T-cell (primary cell): Measurements from ENCODE around the gene STAG3. TPM values are rescaled to one million over a fixed set of nuclear protein-coding genes. Genes with fewer than 3 reads are reported as not detected.
"Not testable (repeated sequence)": the region's sequence is repeated elsewhere in the genome, so short reads cannot be mapped to it uniquely, and the experiment has no call there.

ENCODE experiments used
- ATAC-seq, 4 experiments: fragments of 200-7000 bp in 3 of 4; fragments of 150-1000 bp in 1 of 4; cut with Tn5 transposase; replicated peaks in 1 of 4; 1 replicate in 3 of 4; 2 replicates in 1 of 4; pipeline ENCODE4 v1.10.0; 2021; ENCODE audit warnings: moderate library complexity in 3 of 4, mild to moderate bottlenecking in 2 of 4, moderate number of reproducible peaks in 1 of 4
- CTCF ChIA-PET, 2 donors: fragments of 300-600 bp; sonication (Branson Sonifier 250); formaldehyde crosslinking; loops; one replicate each; lab custom pipeline; 2022; ENCODE audit warnings: antibody characterized with exemption in 2 of 2; lab: Charles Lee
- POLR2A ChIA-PET, 2 donors: fragments of 300-600 bp; sonication (Branson Sonifier 250); formaldehyde crosslinking; loops; one replicate each; lab custom pipeline; 2022; ENCODE audit warnings: antibody characterized with exemption in 2 of 2; lab: Charles Lee
- DNase-seq, 35 experiments: peaks; one replicate each; pipeline versions ENCODE4 v3.0.0 to v3.0.0-alpha.2; 2013 to 2023
- H3K27ac ChIP-seq: one replicate; pipeline ENCODE4 v1.5.1; 2013; ENCODE audit warnings: low read length
- H3K27me3 ChIP-seq, 2 experiments: replicated peaks in 1 of 2; 1 replicate in 1 of 2; 2 replicates in 1 of 2; pipeline versions ENCODE4 v1.6.1 to v1.7.0; 2013; ENCODE audit warnings: low read length in 1 of 2, mixed read lengths in 1 of 2; ENCODE audit not compliant: control insufficient read depth in 2 of 2, insufficient read depth in 2 of 2; ENCODE audit errors: extremely low read depth in 1 of 2
- H3K36me3 ChIP-seq, 2 donors: 1 replicate in 1 of 2; 2 replicates in 1 of 2; pipeline versions ENCODE4 v1.6.1 to v1.7.0; 2013; ENCODE audit warnings: low read length in 1 of 2; ENCODE audit not compliant: control insufficient read depth in 2 of 2, insufficient read depth in 1 of 2; ENCODE audit errors: extremely low read depth in 1 of 2
- H3K4me1 ChIP-seq, 2 experiments: 1 replicate in 1 of 2; 2 replicates in 1 of 2; pipeline versions ENCODE4 v1.6.1 to v1.7.0; 2013; ENCODE audit warnings: low read length in 2 of 2, mixed read lengths in 1 of 2; ENCODE audit not compliant: insufficient read depth in 2 of 2, control insufficient read depth in 1 of 2; ENCODE audit errors: extremely low read depth in 1 of 2
- H3K4me3 ChIP-seq, 2 donors: 1 replicate in 1 of 2; 2 replicates in 1 of 2; pipeline versions ENCODE4 v1.5.1 to v1.7.0; 2013; ENCODE audit warnings: mild to moderate bottlenecking in 2 of 2, low read length in 1 of 2, moderate library complexity in 1 of 2; ENCODE audit not compliant: control insufficient read depth in 1 of 2; ENCODE audit errors: extremely low read depth in 1 of 2
- H3K9me3 ChIP-seq: 2 replicates; pipeline ENCODE4 v1.7.0; 2013
- H3K27ac Mint-ChIP-seq, 2 donors: one replicate each; pipeline ENCODE4 v1.8.0; 2020 to 2021; ENCODE audit warnings: mild to moderate bottlenecking in 2 of 2, mixed read lengths in 2 of 2
- H3K27me3 Mint-ChIP-seq, 2 donors: one replicate each; pipeline ENCODE4 v1.8.0; 2021 to 2022; ENCODE audit warnings: mixed read lengths in 2 of 2
- H3K36me3 Mint-ChIP-seq: one replicate; pipeline ENCODE4 v1.8.0; 2021; ENCODE audit warnings: mixed read lengths
- H3K4me1 Mint-ChIP-seq, 3 donors: one replicate each; pipeline ENCODE4 v1.8.0; 2020 to 2022; ENCODE audit warnings: mixed read lengths in 3 of 3, mild to moderate bottlenecking in 1 of 3
- H3K4me3 Mint-ChIP-seq, 3 donors: one replicate each; pipeline ENCODE4 v1.8.0; 2020 to 2022; ENCODE audit warnings: mild to moderate bottlenecking in 3 of 3, mixed read lengths in 3 of 3, moderate library complexity in 3 of 3
- H3K9me3 Mint-ChIP-seq, 3 donors: one replicate each; pipeline ENCODE4 v1.8.0; 2020 to 2022; ENCODE audit warnings: mixed read lengths in 3 of 3
- WGBS: methylation state at CpG from one replicate; pipeline ENCODE4 v1.1.5; 2013; ENCODE audit warnings: missing lambda C conversion rate; ENCODE audit not compliant: insufficient coverage; 5-methylcytosine and 5-hydroxymethylcytosine counted together
- total RNA-seq, 35 experiments: library from RNA in 6 of 35; stranded (reverse) in 6 of 35; fragments of 120-200 nt in 1 of 35; gene quantifications; one replicate each; pipeline versions ENCODE4 v1.2.1 to v1.2.4 and lab custom pipeline; 2013 to 2026

STAG3 gene
- total RNA-seq, 5 donors from 2014 or later (not counting 1 experiment from before 2014, with no cell fraction given) = 4.8 to 8.7 (median 7.3) TPM

DNA sequence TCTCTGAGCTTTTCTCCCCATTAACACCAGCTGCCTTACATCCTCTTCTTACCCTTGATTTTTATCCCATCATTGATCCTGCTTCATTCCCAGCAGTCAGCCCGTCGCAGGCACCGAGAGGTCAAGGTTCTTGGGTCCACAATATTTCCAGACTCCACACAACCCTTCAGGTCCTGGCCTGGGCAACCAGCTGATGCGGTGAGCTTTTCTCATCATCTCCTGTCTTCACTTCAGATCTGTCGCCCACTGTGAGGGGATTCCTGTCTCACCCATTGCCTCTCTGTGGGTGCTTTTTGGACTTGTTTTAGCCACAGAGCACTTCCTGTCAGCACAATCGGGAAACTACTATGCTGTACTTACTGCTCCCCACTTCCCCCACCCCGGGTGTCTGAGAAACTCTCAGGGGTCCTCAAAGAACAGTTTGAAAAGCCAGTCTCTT, 33.6 kb downstream of the STAG3 start:
- Histone ChIP-seq H3K27me3 (no peaks in the 10 kb centered on the region), H3K4me3 (peak overlapping the region in 1 of 2 donors; percentile 12), H3K27ac (peak overlapping the region; percentile 57), H3K4me1 (peaks cover 25 to 47% of the 10 kb centered on the region in 2 experiments), H3K9me3 (no peaks in the 10 kb centered on the region), H3K36me3 (no peaks in the 10 kb centered on the region)
- Mint-ChIP-seq H3K27ac (peak overlapping the region; percentile 90 to 95), H3K27me3 (no peaks in the 10 kb centered on the region), H3K4me1 (peaks cover 53 to 69% (median 65%) of the 10 kb centered on the region in 3 donors), H3K9me3 (no peaks in the 10 kb centered on the region), H3K36me3 (peaks cover 3% of the 10 kb centered on the region), H3K4me3 (peak overlapping the region; percentile 32 to 71 (median 58))
- ChIA-PET CTCF (interaction anchor here (0.5 to 3.6 kb wide), 5 partner anchors 9 to 78 kb away, joined by 3 to 27 read pairs (median 3); partner anchors contain the start of gene LAMTOR4 (in 1 of the 2)), POLR2A (interaction anchor here in 1 of 2 donors (0.6 kb wide), 2 partner anchors 15 to 65 kb away, joined by 3 to 5 read pairs; no protein-coding TSS in a partner anchor)
- ATAC-seq = peak; percentile 69 to 90 (median 84)
- peak in 30 of 35 experiments; percentile 31 to 74 (median 52) for DNase-seq
- 45% methylated on average over 5 of the region's 7 CpGs for WGBS

DNA sequence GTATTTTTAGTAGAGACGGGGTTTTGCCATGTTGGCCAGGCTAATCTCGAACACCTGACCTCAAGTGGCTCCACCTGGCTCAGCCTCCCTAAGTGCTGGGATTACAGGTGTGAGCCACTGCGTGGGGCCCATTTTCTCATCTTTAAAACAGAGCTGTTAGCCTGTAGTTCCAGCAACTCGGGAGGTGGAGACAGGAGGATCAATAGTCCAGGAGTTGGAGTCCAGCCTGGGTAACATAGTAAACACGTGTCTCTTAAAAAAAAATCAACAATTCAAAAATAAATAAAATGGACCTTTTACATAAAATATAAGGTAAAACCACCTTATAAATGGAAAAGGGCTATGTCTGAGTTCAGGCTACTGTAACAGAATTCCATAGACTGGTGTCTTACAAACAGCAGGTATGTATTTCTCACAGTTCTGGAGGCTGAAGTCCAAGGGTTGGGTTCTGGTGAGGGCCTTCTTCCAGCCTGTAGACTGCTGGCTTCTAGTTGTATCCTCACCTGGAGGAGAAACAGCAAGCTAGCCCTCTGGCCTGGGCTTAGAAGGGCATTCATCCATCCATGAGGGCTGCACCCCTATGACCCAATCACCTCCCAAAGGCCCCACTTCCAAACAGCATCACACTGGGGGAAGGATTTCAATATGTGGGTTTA, 35.0 kb downstream of the STAG3 start:
- Mint-ChIP-seq H3K4me1 (peaks cover 64 to 77% (median 77%) of the 10 kb centered on the region in 3 donors), H3K9me3 (no peaks in the 10 kb centered on the region), H3K36me3 (no peaks in the 10 kb centered on the region), H3K27me3 (no peaks in the 10 kb centered on the region), H3K27ac (peak overlapping the region; percentile 44 to 76), H3K4me3 (peak overlapping the region in 1 of 3 donors; percentile 71)
- no peaks in the 10 kb centered on the region for H3K27me3 ChIP-seq
- ChIA-PET POLR2A (interaction anchor here in 1 of 2 donors (0.6 kb wide), 1 partner anchor 18 kb away, joined by 4 read pairs; no protein-coding TSS in a partner anchor), CTCF (no interaction called here)
- ATAC-seq (no peak), DNase-seq (no peak)
- no peak overlapping the region for H3K27ac ChIP-seq
- 100% methylated on average over 2 of the region's 5 CpGs for WGBS
- H3K9me3 ChIP-seq = no peaks in the 10 kb centered on the region
- no peak overlapping the region for H3K4me3 ChIP-seq
- peaks cover 25 to 56% of the 10 kb centered on the region in 2 experiments for H3K4me1 ChIP-seq
- H3K36me3 ChIP-seq = no peaks in the 10 kb centered on the region

DNA sequence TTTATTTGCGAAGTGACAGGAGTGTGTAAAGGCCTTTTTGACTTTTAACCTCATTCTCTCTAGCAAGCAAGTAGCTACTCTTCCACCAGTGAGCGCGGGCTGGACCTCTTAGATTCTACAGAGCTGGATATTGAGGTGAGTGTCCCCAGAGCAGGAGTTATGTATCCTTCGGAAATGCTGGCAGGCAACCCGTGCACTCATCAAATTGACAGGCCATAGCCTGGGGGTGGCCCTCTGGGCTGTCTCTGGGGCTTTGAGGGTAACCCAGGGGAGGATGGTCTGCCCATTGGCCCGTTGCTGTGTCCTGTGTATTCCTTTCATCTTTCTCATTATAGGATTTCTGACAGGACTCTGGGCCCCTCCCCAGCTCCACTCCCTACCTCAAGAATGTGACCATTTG, 36.0 kb downstream of the STAG3 start:
- DNase-seq (no peak), ATAC-seq (no peak)
- Histone ChIP-seq H3K4me1 (peaks cover 25 to 58% of the 10 kb centered on the region in 2 experiments), H3K9me3 (no peaks in the 10 kb centered on the region), H3K4me3 (no peak overlapping the region), H3K27me3 (no peaks in the 10 kb centered on the region), H3K27ac (no peak overlapping the region), H3K36me3 (no peaks in the 10 kb centered on the region)
- H3K36me3 Mint-ChIP-seq = no peaks in the 10 kb centered on the region
- WGBS = 70% methylated on average over 1 of the region's 6 CpGs
- H3K9me3 Mint-ChIP-seq = no peaks in the 10 kb centered on the region
- peaks cover 61 to 74% (median 73%) of the 10 kb centered on the region in 3 donors for H3K4me1 Mint-ChIP-seq
- no peaks in the 10 kb centered on the region for H3K27me3 Mint-ChIP-seq
- peak overlapping the region in 1 of 2 donors; percentile 76 for H3K27ac Mint-ChIP-seq
- ChIA-PET CTCF (no interaction called here), POLR2A (no interaction called here)
- H3K4me3 Mint-ChIP-seq = no peak overlapping the region

DNA sequence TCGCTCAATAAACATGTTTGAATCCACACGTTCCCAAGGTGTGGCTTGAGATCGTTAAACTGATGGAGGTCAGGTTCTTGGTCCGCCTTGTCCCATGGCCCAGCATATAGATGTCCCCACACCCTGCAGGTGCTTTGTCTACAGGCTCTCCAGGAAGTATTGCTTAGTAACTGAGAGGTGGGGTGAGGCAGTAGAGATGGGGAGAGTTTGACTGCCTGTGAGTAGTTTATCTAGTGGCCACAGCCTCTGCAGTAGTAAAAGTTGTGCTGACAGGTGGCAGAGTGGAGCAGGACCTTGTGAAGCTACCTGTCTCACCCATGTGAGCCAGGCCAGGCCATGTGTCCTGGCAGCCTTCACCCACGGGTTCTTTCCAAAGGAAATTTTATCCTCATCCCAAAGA, 36.6 kb downstream of the STAG3 start:
- H3K27ac ChIP-seq, H3K36me3 ChIP-seq, H3K36me3 Mint-ChIP-seq, H3K4me3 ChIP-seq, CTCF ChIA-PET, H3K4me3 Mint-ChIP-seq, H3K9me3 Mint-ChIP-seq, H3K9me3 ChIP-seq, H3K27me3 ChIP-seq, H3K27me3 Mint-ChIP-seq: not testable (repeated sequence)
- ATAC-seq (peak in 3 of 4 experiments; percentile 7 to 9 (median 8)), DNase-seq (peak in 1 of 35 experiments; percentile 22)
- peaks cover 61 to 73% (median 73%) of the 10 kb centered on the region in 3 donors for H3K4me1 Mint-ChIP-seq
- 95% methylated on average over 3 of the region's 5 CpGs for WGBS
- H3K27ac Mint-ChIP-seq = peak overlapping the region; percentile 76 to 78
- POLR2A ChIA-PET = interaction anchor here in 1 of 2 donors (0.6 kb wide), 1 partner anchor 18 kb away, joined by 4 read pairs; no protein-coding TSS in a partner anchor
- peaks cover 24 to 58% of the 10 kb centered on the region in 2 experiments for H3K4me1 ChIP-seq

DNA sequence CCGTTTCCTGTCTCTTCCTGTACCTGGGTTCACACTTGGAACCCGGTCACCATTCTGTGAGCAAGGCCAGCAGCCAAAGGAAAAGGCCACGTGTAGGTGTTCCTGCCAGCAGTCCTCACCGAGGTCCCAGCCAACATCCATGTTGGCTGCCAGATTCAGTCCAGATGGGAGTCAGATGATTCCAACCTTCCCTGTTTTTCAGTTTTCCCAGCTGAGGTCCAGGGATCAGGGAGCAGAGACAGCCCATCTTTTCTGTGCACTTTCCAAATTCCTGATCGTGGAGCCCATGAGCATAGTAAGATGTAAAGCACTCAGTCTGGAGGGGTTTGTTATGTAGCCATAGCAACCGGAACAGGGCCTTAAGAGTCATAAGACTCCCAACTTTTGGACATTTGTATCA, 38.2 kb downstream of the STAG3 start:
- 83% methylated on average over 4 of the region's 6 CpGs for WGBS
- Mint-ChIP-seq H3K4me3 (no peak overlapping the region), H3K4me1 (peaks cover 49 to 62% (median 60%) of the 10 kb centered on the region in 3 donors), H3K9me3 (no peaks in the 10 kb centered on the region), H3K27me3 (no peaks in the 10 kb centered on the region), H3K36me3 (peaks cover under 1% of the 10 kb centered on the region), H3K27ac (no peak overlapping the region)
- peaks cover 11 to 55% of the 10 kb centered on the region in 2 experiments for H3K4me1 ChIP-seq
- H3K9me3 ChIP-seq = no peaks in the 10 kb centered on the region
- ChIA-PET CTCF (no interaction called here), POLR2A (interaction anchor here in 1 of 2 donors (0.5 to 0.7 kb wide), 2 partner anchors 22 to 226 kb away, joined by 4 to 6 read pairs; no protein-coding TSS in a partner anchor)
- peaks cover 0 to under 1% of the 10 kb centered on the region in 2 donors for H3K36me3 ChIP-seq
- H3K4me3 ChIP-seq = no peak overlapping the region
- no peak for DNase-seq
- H3K27me3 ChIP-seq = no peaks in the 10 kb centered on the region
- no peak for ATAC-seq
- H3K27ac ChIP-seq = no peak overlapping the region

DNA sequence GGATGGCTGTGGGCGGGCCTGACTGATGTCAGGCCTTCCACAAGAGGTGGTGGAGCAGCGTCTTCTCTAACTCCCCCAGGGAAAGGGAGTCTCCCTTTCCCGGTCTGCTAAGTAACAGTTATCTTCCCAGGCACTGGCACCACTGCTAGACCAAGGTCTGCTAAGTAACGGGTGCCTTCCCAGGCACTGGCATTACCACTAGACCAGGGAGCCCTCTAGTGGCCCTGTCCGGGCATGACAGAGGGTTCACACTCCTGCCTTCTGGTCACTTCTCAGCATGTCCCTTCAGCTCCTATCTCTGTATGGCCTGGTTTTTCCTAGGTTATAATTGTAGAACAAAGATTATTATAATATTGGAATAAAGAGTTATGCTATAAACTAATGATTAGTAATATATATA, 40.2 kb downstream of the STAG3 start:
- H3K27me3 ChIP-seq, POLR2A ChIA-PET, H3K9me3 Mint-ChIP-seq, H3K9me3 ChIP-seq, H3K27me3 Mint-ChIP-seq: not testable (repeated sequence)
- H3K4me1 Mint-ChIP-seq = peaks cover 51 to 68% (median 66%) of the 10 kb centered on the region in 3 donors
- H3K4me3 Mint-ChIP-seq = peak overlapping the region; percentile 65 to 85 (median 81)
- peaks cover 12% of the 10 kb centered on the region for H3K36me3 Mint-ChIP-seq
- Histone ChIP-seq H3K4me3 (peak overlapping the region in 1 of 2 donors; percentile 53), H3K4me1 (peaks cover 15 to 62% of the 10 kb centered on the region in 2 experiments), H3K27ac (peak overlapping the region; percentile 98), H3K36me3 (peaks cover 0 to 17% of the 10 kb centered on the region in 2 donors)
- DNase-seq = peak in 34 of 35 experiments; percentile 48 to 85 (median 71)
- WGBS = no CpG with 5 or more reads among the region's 5 CpGs
- CTCF ChIA-PET = interaction anchor here (0.6 to 2.5 kb wide), 13 partner anchors 10 to 119 kb away, joined by 3 to 13 read pairs (median 4); partner anchors contain the start of genes GPC2 (in 1 of the 2), MCM7 (in 1 of the 2) and STAG3 (in 1 of the 2)
- ATAC-seq = peak; percentile 4 to 17 (median 10)
- peak overlapping the region; percentile 92 to 93 for H3K27ac Mint-ChIP-seq
